ENCODE results near the gene PROC. TPM values are rescaled to one million over a fixed set of nuclear protein-coding genes. Genes with fewer than 3 reads are reported as not detected.

The PROC gene
- total RNA-seq, 1 donor from 2014 or later: not detected

DNA sequence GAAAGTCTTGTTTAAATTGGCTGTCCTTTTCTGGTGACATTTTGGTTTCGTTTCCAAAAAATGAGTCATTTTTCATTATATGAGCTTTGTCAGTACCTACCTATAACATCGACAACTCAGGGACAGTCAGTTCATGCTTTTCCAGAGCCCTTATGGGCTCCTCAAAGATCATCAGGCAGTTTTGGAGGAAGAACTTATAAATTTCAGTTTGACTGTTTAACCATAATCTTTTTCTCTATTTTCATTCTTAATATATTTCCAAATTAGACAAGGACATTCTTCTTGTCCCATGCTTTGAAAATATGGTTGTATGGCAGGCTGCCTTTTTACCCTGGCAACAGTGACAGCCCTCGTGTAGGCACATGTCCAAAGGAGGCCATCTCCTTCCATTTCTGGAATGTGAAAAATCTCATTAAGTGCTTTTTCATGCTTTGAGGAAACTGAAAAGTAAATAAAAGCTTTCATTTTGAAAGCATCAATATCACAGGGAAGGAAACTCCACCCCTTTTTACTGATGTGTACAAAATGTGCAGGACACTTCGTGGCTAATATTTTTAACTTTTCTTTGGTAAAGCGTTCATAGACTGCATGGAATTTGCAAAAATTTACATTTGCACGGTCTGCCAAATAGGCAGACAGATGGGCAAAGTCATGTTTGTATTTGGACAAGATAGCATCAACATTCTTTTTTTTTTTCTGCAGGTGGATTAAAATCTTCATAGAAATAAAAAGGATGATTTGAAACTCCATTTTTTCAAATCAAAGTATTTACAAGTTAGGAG is 7.2 kb upstream of the PROC start:
- no peak for DNase-seq
- ATAC-seq: no peak
- intact Hi-C loops (cut with micrococcal nuclease): no loop called here

DNA sequence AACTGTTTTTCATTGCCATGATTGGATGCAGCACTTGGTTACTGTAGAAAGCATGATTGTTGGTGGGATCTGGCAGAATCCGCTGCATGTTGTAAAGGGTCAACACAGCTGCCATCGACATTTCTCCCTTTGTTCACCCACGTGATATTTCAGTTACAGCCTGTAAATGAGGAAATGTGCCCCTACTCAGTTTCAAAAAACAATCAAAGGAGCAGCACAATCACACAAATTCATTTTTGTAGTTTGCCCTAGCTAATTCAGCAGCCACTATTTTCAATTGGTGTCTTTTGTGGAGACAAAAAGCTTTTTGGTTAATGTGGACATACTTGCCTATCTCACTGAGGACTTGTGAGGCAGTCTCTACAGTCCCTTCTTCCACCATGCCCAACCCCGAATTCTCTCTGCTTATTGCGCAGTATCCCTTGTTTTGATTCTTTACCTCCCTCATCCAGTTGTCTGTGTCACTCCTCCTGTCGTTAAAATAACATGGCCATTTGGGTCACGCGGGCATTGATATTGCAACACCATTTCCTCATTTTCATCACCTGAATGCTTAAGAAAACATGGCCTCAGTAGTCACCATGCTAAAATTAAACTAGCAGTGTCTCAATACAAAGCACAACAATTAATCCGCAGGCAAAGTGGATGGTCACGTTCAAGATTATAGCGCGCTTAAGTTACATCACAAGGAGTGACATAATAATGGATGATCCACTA is 6.4 kb upstream of the PROC start:
- DNase-seq (no peak), ATAC-seq (no peak)
- intact Hi-C loops (cut with micrococcal nuclease): no loop called here

DNA sequence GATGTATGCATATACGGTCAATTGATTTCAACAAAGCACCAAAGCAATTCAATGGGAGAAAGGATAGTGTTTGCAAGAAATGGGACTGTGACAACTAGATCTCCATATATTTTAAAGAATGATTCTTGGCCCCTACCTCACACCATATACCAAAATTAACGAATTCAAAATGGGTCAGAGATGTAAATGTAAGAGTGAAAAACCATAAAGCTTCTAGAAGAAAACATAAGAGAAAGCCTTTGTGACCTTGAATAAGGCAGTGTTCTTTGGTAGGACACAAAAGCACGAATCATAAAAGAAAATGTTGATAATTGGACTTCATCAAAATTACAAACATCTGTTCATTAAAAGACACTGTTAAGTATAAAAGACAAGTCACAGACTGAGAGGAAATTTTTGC is 5.0 kb upstream of the PROC start:
- intact Hi-C loops (cut with micrococcal nuclease): no loop called here
- DNase-seq: no peak
- ATAC-seq: no peak

DNA sequence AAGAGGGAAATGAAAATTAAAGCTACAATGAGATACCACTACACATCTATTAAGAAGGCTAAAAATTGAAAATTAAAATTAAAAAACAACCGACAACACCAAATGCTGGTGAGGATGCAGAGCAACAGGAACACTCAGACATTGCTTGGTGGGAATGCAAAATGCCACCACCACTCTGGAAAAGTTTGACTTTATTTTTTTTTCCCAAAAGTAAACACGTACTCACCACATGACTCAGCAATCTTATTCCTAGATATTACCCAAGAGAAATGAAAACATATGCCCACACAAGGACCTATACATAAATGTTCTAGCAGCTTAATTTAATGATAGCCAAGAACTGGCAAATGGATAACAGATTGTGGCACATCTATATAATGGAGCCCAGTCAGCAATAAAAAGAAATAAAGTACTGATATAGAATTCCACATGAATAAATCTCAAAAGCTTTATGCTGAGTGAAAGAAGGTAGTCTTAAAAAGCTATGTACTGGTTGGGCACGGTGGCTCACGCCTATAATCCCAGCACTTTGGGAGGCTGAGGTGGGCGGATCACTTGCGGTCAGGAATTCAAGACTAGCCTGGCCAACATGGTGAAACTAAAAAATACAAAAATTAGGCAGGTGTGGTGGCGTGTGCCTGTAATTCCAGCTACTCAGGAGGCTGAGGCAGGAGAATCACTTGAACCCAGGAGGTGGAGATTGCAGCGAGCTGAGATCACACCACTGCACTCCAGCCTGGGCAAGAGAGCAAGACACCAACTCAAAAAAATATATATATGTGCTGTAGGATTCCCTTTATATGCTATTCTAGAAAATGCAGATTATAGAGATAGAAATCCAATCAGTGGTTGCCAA is 4.2 kb upstream of the PROC start:
- intact Hi-C loops (cut with micrococcal nuclease): no loop called here
- DNase-seq (no peak), ATAC-seq (no peak)

DNA sequence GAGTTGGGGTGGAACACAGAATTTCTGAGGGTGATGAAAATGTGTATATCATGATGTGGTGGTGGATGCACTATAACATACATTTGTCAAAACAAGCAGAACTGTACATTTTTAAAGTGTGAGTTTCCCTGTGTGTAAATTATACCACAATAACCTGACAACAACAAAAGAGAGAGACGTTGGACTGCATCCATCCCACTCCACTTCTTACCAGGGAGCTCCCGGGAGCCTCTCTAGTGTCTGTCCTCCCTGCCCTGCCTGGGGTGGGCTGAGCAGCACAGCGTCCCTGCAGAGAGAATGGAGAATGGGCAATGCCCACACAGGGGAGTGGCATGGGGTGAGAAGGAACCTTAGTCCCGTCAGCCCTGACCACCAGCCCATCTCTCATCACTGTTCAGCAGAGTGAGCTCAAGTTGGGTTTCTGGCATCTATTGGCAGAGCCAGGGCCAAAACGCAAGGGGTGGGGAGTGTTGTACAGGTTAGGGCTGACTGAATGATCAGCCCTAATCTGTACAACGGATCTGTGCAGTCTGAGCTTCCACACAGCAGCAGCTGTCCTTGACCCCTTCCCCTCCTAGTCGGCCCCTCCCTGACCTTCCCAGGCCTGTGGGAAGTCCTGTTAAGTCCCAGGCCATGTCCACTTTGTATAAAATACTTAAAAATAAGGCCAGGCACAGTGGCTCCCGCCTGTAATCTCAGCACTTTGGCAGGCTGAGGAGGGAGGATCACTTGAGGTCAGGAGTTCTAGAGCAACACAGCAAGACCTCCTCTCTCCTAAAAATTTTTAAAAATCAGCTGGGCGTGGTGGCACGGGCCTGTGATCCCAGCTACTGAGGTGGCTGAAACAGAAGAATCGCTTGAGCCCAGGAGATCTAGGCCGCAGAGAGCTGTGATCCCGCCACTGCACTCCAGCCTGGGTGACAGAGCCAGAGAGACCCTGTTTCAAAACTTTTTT is 3.3 kb upstream of the PROC start:
- DNase-seq: no peak
- ATAC-seq: no peak
- intact Hi-C loops (cut with micrococcal nuclease): no loop called here

DNA sequence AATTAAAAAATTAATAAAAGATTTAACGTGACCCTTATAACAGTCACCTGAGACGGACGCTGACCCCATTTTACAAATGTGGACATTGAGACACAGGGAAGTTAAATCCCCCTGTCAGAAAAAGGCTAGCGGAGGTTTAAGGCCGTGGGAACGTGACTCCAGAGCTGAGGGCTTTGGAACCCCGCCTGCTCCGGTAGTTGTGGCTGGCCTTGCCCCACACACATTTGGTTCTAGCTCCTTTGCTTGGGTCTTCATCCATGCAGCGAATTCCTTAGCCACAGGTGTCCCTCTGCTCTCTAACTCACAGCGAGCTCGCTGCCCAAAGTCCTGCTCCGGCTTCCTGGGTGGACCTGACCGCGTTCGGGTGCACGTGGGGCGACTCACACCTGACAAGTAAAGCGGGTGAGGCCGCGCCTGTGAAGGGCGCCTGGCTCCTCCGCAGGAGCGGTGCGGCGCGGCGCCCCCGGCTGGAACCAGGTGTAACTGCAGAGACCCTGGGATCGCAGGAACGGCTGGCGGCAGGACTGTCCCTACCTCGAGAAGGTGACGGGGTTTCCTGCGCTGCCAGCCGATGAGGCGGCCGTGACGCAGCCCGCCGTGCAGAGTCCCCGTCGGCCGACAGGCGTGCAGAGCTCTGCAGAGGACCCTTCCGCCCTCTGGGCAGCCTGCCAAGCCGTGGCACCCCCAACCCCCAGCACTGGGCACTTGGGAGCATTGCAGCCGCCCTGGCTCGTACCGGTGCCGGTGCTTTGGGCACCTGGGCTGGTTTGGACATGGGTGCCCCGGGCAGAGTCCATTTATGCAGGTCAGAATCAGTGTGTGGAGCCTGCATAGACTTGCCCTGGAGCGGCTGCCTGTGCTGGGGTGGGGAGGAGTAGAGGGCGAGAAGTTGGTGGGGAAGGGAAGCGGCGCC is 2.4 kb upstream of the PROC start:
- DNase-seq (peak; percentile 73), ATAC-seq (peak; percentile 86)
- intact Hi-C loops (cut with micrococcal nuclease): no loop called here

DNA sequence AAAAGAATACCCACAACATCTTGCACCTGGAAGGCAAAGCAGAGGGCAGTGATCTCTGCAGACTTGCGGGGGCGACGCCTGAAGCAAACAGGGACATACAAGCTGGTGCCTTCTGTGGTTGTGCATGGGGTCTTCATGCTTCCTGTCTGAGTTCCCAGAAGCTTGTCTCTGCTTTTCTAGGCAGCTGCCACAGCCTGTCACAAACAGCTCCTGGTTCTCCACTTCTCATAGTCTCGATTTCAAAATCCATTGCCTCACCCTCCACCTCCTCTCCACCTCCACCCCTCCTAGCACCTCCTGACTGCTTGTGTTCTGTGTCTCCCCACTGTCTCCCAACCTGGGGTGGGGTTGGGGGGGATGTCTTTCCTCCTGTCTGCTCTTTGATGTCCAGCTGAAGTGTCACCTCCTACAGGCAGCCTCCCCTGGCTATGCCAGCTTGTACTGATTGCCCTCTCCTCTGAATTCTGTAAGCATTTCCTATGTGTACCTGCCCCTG is 1.7 kb upstream of the PROC start:
- no peak for ATAC-seq

DNA sequence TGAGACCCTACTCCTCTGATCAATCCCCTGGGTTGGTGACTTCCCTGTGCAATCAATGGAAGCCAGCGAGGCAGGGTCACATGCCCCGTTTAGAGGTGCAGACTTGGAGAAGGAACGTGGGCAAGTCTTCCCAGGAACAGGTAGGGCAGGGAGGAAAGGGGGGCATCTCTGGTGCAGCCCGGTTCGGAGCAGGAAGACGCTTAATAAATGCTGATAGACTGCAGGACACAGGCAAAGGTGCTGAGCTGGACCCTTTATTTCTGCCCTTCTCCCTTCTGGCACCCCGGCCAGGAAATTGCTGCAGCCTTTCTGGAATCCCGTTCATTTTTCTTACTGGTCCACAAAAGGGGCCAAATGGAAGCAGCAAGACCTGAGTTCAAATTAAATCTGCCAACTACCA is 821 bp upstream of the PROC start:
- DNase-seq: no peak
- intact Hi-C loops (cut with micrococcal nuclease): no loop called here
- ATAC-seq: no peak

More for the DNA sequence above, 1.7 kb upstream of the PROC start:
- intact Hi-C loops (cut with micrococcal nuclease): no loop called here
- DNase-seq: no peak

DNA sequence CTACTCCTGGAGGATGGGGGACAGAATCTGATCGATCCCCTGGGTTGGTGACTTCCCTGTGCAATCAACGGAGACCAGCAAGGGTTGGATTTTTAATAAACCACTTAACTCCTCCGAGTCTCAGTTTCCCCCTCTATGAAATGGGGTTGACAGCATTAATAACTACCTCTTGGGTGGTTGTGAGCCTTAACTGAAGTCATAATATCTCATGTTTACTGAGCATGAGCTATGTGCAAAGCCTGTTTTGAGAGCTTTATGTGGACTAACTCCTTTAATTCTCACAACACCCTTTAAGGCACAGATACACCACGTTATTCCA is 844 bp downstream of the PROC start:
- DNase-seq: no peak
- intact Hi-C loops (cut with micrococcal nuclease): no loop called here

DNA sequence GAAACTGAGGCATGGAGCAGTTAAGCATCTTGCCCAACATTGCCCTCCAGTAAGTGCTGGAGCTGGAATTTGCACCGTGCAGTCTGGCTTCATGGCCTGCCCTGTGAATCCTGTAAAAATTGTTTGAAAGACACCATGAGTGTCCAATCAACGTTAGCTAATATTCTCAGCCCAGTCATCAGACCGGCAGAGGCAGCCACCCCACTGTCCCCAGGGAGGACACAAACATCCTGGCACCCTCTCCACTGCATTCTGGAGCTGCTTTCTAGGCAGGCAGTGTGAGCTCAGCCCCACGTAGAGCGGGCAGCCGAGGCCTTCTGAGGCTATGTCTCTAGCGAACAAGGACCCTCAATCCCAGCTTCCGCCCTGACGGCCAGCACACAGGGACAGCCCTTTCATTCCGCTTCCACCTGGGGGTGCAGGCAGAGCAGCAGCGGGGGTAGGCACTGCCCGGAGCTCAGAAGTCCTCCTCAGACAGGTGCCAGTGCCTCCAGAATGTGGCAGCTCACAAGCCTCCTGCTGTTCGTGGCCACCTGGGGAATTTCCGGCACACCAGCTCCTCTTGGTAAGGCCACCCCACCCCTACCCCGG is 1.3 kb downstream of the PROC start:
- DNase-seq (no peak), ATAC-seq (no peak)
- intact Hi-C loops (cut with micrococcal nuclease): no loop called here

More for the DNA sequence above, 844 bp downstream of the PROC start:
- ATAC-seq: no peak

DNA sequence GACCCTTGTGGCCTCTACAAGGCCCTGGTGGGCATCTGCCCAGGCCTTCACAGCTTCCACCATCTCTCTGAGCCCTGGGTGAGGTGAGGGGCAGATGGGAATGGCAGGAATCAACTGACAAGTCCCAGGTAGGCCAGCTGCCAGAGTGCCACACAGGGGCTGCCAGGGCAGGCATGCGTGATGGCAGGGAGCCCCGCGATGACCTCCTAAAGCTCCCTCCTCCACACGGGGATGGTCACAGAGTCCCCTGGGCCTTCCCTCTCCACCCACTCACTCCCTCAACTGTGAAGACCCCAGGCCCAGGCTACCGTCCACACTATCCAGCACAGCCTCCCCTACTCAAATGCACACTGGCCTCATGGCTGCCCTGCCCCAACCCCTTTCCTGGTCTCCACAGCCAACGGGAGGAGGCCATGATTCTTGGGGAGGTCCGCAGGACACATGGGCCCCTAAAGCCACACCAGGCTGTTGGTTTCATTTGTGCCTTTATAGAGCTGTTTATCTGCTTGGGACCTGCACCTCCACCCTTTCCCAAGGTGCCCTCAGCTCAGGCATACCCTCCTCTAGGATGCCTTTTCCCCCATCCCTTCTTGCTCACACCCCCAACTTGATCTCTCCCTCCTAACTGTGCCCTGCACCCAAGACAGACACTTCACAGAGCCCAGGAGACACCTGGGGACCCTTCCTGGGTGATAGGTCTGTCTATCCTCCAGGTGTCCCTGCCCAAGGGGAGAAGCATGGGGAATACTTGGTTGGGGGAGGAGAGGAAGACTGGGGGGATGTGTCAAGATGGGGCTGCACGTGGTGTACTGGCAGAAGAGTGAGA is 2.0 kb downstream of the PROC start:
- no peak for ATAC-seq
- intact Hi-C loops (cut with micrococcal nuclease): no loop called here

DNA sequence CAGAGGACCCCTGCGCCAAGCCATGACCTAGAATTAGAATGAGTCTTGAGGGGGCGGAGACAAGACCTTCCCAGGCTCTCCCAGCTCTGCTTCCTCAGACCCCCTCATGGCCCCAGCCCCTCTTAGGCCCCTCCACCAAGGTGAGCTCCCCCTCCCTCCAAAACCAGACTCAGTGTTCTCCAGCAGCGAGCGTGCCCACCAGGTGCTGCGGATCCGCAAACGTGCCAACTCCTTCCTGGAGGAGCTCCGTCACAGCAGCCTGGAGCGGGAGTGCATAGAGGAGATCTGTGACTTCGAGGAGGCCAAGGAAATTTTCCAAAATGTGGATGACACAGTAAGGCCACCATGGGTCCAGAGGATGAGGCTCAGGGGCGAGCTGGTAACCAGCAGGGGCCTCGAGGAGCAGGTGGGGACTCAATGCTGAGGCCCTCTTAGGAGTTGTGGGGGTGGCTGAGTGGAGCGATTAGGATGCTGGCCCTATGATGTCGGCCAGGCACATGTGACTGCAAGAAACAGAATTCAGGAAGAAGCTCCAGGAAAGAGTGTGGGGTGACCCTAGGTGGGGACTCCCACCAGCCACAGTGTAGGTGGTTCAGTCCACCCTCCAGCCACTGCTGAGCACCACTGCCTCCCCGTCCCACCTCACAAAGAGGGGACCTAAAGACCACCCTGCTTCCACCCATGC is 3.0 kb downstream of the PROC start:
- no peak for DNase-seq
- no peak for ATAC-seq
- intact Hi-C loops (cut with micrococcal nuclease): no loop called here

More for the DNA sequence above, 2.0 kb downstream of the PROC start:
- no peak for DNase-seq

DNA sequence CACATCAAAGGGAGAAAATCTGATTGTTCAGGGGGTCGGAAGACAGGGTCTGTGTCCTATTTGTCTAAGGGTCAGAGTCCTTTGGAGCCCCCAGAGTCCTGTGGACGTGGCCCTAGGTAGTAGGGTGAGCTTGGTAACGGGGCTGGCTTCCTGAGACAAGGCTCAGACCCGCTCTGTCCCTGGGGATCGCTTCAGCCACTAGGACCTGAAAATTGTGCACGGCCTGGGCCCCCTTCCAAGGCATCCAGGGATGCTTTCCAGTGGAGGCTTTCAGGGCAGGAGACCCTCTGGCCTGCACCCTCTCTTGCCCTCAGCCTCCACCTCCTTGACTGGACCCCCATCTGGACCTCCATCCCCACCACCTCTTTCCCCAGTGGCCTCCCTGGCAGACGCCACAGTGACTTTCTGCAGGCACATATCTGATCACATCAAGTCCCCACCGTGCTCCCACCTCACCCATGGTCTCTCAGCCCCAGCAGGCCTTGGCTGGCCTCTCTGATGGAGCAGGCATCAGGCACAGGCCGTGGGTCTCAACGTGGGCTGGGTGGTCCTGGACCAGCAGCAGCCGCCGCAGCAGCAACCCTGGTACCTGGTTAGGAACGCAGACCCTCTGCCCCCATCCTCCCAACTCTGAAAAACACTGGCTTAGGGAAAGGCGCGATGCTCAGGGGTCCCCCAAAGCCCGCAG is 3.8 kb downstream of the PROC start:
- DNase-seq (no peak), ATAC-seq (no peak)
- intact Hi-C loops (cut with micrococcal nuclease): no loop called here

DNA sequence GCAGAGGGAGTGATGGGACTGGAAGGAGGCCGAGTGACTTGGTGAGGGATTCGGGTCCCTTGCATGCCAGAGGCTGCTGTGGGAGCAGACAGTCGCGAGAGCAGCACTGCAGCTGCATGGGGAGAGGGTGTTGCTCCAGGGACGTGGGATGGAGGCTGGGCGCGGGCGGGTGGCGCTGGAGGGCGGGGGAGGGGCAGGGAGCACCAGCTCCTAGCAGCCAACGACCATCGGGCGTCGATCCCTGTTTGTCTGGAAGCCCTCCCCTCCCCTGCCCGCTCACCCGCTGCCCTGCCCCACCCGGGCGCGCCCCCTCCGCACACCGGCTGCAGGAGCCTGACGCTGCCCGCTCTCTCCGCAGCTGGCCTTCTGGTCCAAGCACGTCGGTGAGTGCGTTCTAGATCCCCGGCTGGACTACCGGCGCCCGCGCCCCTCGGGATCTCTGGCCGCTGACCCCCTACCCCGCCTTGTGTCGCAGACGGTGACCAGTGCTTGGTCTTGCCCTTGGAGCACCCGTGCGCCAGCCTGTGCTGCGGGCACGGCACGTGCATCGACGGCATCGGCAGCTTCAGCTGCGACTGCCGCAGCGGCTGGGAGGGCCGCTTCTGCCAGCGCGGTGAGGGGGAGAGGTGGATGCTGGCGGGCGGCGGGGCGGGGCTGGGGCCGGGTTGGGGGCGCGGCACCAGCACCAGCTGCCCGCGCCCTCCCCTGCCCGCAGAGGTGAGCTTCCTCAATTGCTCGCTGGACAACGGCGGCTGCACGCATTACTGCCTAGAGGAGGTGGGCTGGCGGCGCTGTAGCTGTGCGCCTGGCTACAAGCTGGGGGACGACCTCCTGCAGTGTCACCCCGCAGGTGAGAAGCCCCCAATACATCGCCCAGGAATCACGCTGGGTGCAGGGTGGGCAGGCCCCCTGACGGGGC is 4.6 kb downstream of the PROC start:
- intact Hi-C loops (cut with micrococcal nuclease): no loop called here
- DNase-seq (no peak), ATAC-seq (peak; percentile 11)

DNA sequence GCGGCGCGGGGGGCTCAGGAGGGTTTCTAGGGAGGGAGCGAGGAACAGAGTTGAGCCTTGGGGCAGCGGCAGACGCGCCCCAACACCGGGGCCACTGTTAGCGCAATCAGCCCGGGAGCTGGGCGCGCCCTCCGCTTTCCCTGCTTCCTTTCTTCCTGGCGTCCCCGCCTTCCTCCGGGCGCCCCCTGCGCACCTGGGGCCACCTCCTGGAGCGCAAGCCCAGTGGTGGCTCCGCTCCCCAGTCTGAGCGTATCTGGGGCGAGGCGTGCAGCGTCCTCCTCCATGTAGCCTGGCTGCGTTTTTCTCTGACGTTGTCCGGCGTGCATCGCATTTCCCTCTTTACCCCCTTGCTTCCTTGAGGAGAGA is 5.2 kb downstream of the PROC start:
- intact Hi-C loops (cut with micrococcal nuclease): no loop called here
- DNase-seq: no peak
- peak; percentile 11 for ATAC-seq

Data from left ventricle myocardium superior (tissue), 1 donor.